Sigmoid colon (tissue), 7 donors: ENCODE results near the gene CBL. TPM values are rescaled to one million over a fixed set of nuclear protein-coding genes. Genes with fewer than 3 reads are reported as not detected.

ENCODE experiments used
- DNase-seq: peaks from one replicate; pipeline ENCODE4 v3.0.0-alpha.2; 2019
- H3K27ac ChIP-seq, 4 donors: fragments of 200-600 bp; sonication (generic); one replicate each; pipeline ENCODE4 v1.5.1; 2016 to 2019; ENCODE audit warnings: mild to moderate bottlenecking in 1 of 4
- H3K27me3 ChIP-seq, 3 donors: fragments of 200-600 bp; sonication (generic); one replicate each; pipeline ENCODE4 v1.5.1; 2019; ENCODE audit warnings: mild to moderate bottlenecking in 1 of 3
- H3K36me3 ChIP-seq, 4 donors: fragments of 200-600 bp; sonication (generic); one replicate each; pipeline ENCODE4 v1.5.1; 2016 to 2019
- H3K4me1 ChIP-seq, 4 donors: fragments of 200-600 bp; sonication (generic); one replicate each; pipeline ENCODE4 v1.5.1; 2017 to 2019
- H3K4me3 ChIP-seq, 4 donors: fragments of 200-600 bp; sonication (generic); one replicate each; pipeline ENCODE4 v1.5.1; 2017 to 2019; ENCODE audit warnings: mild to moderate bottlenecking in 2 of 4, moderate library complexity in 1 of 4
- H3K9me3 ChIP-seq, 4 donors: fragments of 200-600 bp in 3 of 4; sonication (generic) in 3 of 4; one replicate each; pipeline versions ENCODE4 v1.5.1 to v1.6.1; 2013 to 2019
- EP300 ChIP-seq, 4 donors: sonication (generic); formaldehyde crosslinking; IDR thresholded peaks; one replicate each; pipeline ENCODE4 v1.6.1; 2017; ENCODE audit warnings: antibody characterized with exemption in 4 of 4
- POLR2A ChIP-seq, 2 donors: fragments of 450-650 bp; IDR thresholded peaks; one replicate each; pipeline ENCODE4 v1.6.1; 2016; ENCODE audit warnings: antibody characterized with exemption in 2 of 2, mild to moderate bottlenecking in 2 of 2, moderate library complexity in 2 of 2
- POLR2AphosphoS5 ChIP-seq, 4 donors: sonication (generic); formaldehyde crosslinking; IDR thresholded peaks; one replicate each; pipeline ENCODE4 v1.6.1; 2017; ENCODE audit warnings: antibody characterized with exemption in 4 of 4
- WGBS, 2 donors: extraction: QIAGEN DNeasy Blood & Tissue Kit; methylation state at CpG; one replicate each; pipeline ENCODE4 v1.1.7; 2013; 5-methylcytosine and 5-hydroxymethylcytosine counted together
- intact Hi-C: fragments of 100-400 bp; cut with DNase I; formaldehyde crosslinking; loops from one replicate; pipeline ENCODE4 v1.15.1; 2023
- polyA plus RNA-seq, 3 donors: library from polyadenylated mRNA; stranded (reverse); fragments of 200-250 nt; gene quantifications; one replicate each; pipeline ENCODE4 v1.2.3, GENCODE V29; 2013
- total RNA-seq, 4 donors: library from RNA; depleted of rRNA; stranded (reverse); fragments of >200 nt; gene quantifications; one replicate each; pipeline ENCODE4 v1.1.0, GENCODE V29; 2016
- TF ChIP-seq, protein P1 (sequence below), 4 experiments: fragments of 450-650 bp in 3 of 4; fragments of 200-600 bp in 1 of 4; IDR thresholded peaks; one replicate each; pipeline ENCODE4 v1.5.1; 2016 to 2019; ENCODE audit warnings: antibody characterized with exemption in 4 of 4, mild to moderate bottlenecking in 3 of 4, moderate library complexity in 2 of 4
- donor health status: healthy with polysubstance abuse.
- donor health status: Bipolar disorder and iron deficiency.
- donor health status: healthy.

CBL gene
- total and polyA plus RNA-seq, 7 donors: 1.8 to 17.7 (median 11.8) TPM

DNA sequence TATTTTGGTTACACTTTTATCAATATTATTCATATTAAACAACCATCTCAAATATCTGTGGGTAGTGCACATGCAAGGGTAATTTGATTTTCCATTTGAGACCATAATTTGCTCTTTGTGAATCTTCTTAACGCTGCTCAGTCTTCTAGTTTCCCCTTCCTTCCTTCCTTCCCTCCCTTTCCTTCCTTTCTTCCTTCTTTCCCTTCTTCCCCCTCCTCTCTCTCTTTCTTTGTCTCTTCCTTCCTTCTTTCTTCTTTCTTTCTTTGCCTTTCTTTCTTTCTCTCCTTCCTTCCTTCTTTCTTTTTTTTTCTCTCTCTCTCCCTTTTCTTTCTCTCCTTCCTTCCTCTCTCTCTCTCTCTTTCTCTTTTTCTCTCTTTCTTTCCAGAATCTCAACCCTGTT lies 124.1 kb downstream of the CBL start:
- Histone ChIP-seq H3K27me3 (no peaks in the 10 kb centered on the region), H3K27ac (no peak overlapping the region), H3K4me1 (peaks cover 0 to 7% (median 5%) of the 10 kb centered on the region in 4 donors), H3K9me3 (no peaks in the 10 kb centered on the region), H3K4me3 (no peak overlapping the region), H3K36me3 (no peaks in the 10 kb centered on the region)
- WGBS, 2 donors: 51 to 70% methylated on average over 1 of the region's 1 CpG
- DNase-seq: no peak
- TF ChIP-seq, protein P1, sequence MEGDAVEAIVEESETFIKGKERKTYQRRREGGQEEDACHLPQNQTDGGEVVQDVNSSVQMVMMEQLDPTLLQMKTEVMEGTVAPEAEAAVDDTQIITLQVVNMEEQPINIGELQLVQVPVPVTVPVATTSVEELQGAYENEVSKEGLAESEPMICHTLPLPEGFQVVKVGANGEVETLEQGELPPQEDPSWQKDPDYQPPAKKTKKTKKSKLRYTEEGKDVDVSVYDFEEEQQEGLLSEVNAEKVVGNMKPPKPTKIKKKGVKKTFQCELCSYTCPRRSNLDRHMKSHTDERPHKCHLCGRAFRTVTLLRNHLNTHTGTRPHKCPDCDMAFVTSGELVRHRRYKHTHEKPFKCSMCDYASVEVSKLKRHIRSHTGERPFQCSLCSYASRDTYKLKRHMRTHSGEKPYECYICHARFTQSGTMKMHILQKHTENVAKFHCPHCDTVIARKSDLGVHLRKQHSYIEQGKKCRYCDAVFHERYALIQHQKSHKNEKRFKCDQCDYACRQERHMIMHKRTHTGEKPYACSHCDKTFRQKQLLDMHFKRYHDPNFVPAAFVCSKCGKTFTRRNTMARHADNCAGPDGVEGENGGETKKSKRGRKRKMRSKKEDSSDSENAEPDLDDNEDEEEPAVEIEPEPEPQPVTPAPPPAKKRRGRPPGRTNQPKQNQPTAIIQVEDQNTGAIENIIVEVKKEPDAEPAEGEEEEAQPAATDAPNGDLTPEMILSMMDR (IDR thresholded peaks at IDR 0.05): no peak
- TF ChIP-seq POLR2A (IDR thresholded peaks at IDR 0.05): no peak
- no peak for TF ChIP-seq POLR2AphosphoS5 (IDR thresholded peaks at IDR 0.05)
- TF ChIP-seq EP300 (IDR thresholded peaks at IDR 0.05): no peak
- intact Hi-C loops: no loop called here

DNA sequence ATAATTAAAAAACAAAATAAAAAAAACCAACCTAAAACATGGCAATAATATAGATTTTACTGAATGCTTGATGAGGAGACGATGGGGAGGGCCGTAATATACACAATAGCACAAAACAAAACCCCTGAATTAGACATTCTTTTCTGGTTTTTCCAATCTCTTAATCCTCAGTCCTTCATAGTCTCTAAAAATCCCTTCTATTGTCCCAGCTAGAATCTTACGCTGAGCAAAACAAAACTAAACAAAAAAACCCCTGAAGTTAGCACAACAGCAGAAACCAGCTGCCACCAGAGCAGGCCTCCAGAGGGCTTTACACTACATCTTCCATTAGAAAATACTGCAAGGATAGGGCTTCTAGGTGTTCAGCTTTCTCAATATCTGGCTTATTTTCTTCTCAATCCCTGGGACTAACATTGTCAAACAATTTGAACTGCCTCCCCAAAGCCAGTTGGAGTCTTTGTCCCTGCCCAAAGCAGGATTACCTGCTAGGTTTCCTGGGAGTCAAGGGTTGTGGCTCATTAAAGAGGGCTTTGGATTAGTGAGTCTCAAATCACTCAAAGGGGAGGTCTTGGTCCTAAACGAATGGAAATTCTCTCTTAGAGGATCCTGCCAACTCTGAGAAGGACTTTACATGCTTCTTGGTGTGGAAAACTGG lies 126.1 kb downstream of the CBL start:
- Histone ChIP-seq H3K36me3 (peaks cover 0 to 9% (median 0%) of the 10 kb centered on the region in 4 donors), H3K27me3 (no peaks in the 10 kb centered on the region), H3K4me3 (no peak overlapping the region), H3K4me1 (peaks cover 0 to 26% (median 20%) of the 10 kb centered on the region in 4 donors), H3K27ac (no peak overlapping the region), H3K9me3 (no peaks in the 10 kb centered on the region)
- no peak for DNase-seq
- intact Hi-C loops: no loop called here
- TF ChIP-seq, protein P1 (IDR thresholded peaks at IDR 0.05): no peak
- TF ChIP-seq EP300 (IDR thresholded peaks at IDR 0.05): no peak
- TF ChIP-seq POLR2AphosphoS5 (IDR thresholded peaks at IDR 0.05): no peak
- TF ChIP-seq POLR2A (IDR thresholded peaks at IDR 0.05): no peak
- 79 to 80% methylated on average over 4 of the region's 4 CpGs for WGBS, 2 donors

DNA sequence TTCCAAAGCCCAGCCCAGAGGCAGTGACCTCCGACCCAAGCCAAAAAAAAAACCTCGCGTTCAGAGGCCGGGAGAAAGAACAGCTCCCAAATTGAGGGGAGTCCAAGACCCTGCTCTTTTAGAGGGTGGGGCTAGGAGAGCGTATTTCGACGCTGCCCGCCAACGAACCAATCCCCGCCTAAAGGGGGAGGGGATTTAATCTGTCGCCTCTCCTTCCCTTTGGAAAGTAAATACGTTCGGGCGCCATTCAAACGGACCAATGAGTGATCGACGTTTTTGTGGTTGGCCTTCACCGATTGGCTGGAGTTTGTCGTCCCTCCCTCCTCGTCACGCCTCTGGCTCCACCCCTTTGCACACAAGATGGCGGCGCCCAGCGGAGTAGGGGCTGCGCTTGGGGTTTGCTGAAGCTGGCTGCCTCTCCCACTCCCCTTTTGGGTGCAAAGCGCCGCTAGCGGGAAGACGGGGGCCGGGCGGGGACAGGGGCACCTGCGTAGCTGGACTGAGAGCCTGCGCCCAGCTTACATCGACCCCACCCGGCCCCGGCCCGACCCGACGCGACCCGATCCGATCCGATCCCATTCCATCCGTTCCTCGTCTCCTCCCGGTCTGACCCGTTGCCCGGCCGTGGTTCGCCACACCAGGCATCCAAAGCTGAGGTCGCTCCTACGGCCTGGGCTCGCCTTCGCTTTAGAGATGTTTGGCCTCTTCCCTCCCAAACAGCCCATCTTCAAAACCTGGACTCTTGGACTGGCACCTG lies 128.2 kb downstream of the CBL start, which contains the start of gene RNF26:
Gene RNF26, plus strand, starts transcription at position 354 of the 757 bp plus-strand sequence. CDS start 596 bp downstream, outside the sequence.
- peak within 1 kb of the TSS; percentile 85 to 89 (median 88) for H3K27ac ChIP-seq
- H3K4me3 ChIP-seq: peak within 1 kb of the TSS; percentile 75 to 86 (median 84)
- peak; percentile 99 for DNase-seq
- WGBS, 2 donors: 0% methylated on average over 54 of the region's 54 CpGs
- intact Hi-C loops: no loop called here
- peaks cover 0 to 46% (median 39%) of the 10 kb centered on the region in 4 donors for H3K4me1 ChIP-seq
- TF ChIP-seq EP300 (IDR thresholded peaks at IDR 0.05) (no peak), POLR2A (IDR thresholded peaks at IDR 0.05) (peak; percentile 47 to 60), POLR2AphosphoS5 (IDR thresholded peaks at IDR 0.05) (peak; percentile 75 to 94 (median 86))
- TF ChIP-seq, protein P1 (IDR thresholded peaks at IDR 0.05): no peak
- no peaks in the 10 kb centered on the region for H3K9me3 ChIP-seq
- peaks cover 0 to 9% (median 0%) of the 10 kb centered on the region in 4 donors for H3K36me3 ChIP-seq
- peaks cover 0 to 1% (median 0%) of the 10 kb centered on the region in 3 donors for H3K27me3 ChIP-seq

DNA sequence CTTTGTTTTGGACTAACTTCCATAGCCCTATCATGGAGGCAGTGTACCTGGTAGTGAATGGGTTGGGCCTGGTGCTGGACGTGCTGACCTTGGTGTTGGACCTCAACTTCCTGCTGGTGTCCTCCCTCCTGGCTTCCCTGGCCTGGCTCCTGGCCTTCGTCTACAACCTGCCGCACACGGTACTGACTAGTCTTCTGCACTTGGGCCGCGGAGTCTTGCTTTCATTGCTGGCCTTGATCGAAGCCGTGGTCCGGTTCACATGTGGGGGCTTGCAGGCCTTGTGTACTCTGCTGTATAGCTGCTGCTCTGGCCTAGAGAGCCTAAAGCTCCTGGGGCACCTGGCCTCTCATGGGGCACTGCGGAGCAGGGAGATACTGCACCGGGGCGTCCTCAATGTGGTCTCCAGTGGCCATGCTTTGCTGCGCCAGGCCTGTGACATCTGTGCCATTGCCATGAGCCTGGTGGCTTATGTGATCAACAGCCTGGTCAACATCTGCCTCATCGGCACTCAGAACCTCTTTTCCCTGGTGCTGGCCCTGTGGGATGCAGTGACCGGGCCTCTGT lies 129.0 kb downstream of the CBL start:
- peak overlapping the region; percentile 75 to 86 (median 84) for H3K4me3 ChIP-seq
- intact Hi-C loops: no loop called here
- H3K4me1 ChIP-seq: peaks cover 0 to 54% (median 48%) of the 10 kb centered on the region in 4 donors
- peaks cover 0 to 9% (median 6%) of the 10 kb centered on the region in 3 donors for H3K27me3 ChIP-seq
- WGBS, 2 donors: 74 to 76% methylated on average over 15 of the region's 15 CpGs
- no peak for DNase-seq
- H3K9me3 ChIP-seq: no peaks in the 10 kb centered on the region
- peaks cover 0 to 9% (median 0%) of the 10 kb centered on the region in 4 donors for H3K36me3 ChIP-seq
- peak overlapping the region; percentile 85 to 89 (median 88) for H3K27ac ChIP-seq
- TF ChIP-seq POLR2AphosphoS5 (IDR thresholded peaks at IDR 0.05): no peak
- no peak for TF ChIP-seq EP300 (IDR thresholded peaks at IDR 0.05)
- TF ChIP-seq POLR2A (IDR thresholded peaks at IDR 0.05): no peak
